GM12864 (cell line): Measurements from ENCODE around the gene RFTN1.
A peak's percentile ranks its signal among the peaks of the same experiment; 100 is the strongest.

ENCODE experiments used
- DNase-seq: peaks from one replicate; pipeline ENCODE4 v3.0.0-alpha.2; 2011; ENCODE audit warnings: low read depth
- H3K4me3 ChIP-seq: 2 replicates; pipeline ENCODE4 v1.5.1; 2011; ENCODE audit warnings: mild to moderate bottlenecking, low read depth, low read length, control low read depth
- CTCF ChIP-seq: IDR thresholded peaks from 2 replicates; pipeline ENCODE4 v1.5.1; 2011; ENCODE audit warnings: low read depth, mild to moderate bottlenecking, moderate library complexity, low read length, control low read depth, inconsistent platforms; ENCODE audit errors: missing control alignments

Gene RFTN1

GRCh38 chr3:16470590-16470989 lies 42.9 kb downstream of the RFTN1 start:
- DNase-seq: no peak
- no peak overlapping the region for H3K4me3 ChIP-seq
- no peak for TF ChIP-seq CTCF

GRCh38 chr3:16468336-16469098 lies 45.0 kb downstream of the RFTN1 start:
- H3K4me3 ChIP-seq: no peak overlapping the region; the same call in 1 of the 2 replicates
- no peak for DNase-seq
- TF ChIP-seq CTCF: no peak

- DNase-seq: no peak
- TF ChIP-seq CTCF: no peak
- H3K4me3 ChIP-seq: peak overlapping the region; percentile 1; the same call in 1 of the 2 replicates
Observed at GRCh38 chr3:16468002-16468335, 45.5 kb downstream of the RFTN1 start.

GRCh38 chr3:16467393-16467792 lies 46.1 kb downstream of the RFTN1 start:
- no peak overlapping the region for H3K4me3 ChIP-seq
- no peak for TF ChIP-seq CTCF
- DNase-seq: peak; percentile 58

- DNase-seq: no peak
- TF ChIP-seq CTCF: no peak
- H3K4me3 ChIP-seq: no peak overlapping the region
Observed at GRCh38 chr3:16466822-16467221, 46.7 kb downstream of the RFTN1 start.

GRCh38 chr3:16464511-16465148 lies 48.9 kb downstream of the RFTN1 start:
- H3K4me3 ChIP-seq: no peak overlapping the region
- TF ChIP-seq CTCF: no peak
- no peak for DNase-seq

GRCh38 chr3:16463914-16464313 lies 49.6 kb downstream of the RFTN1 start:
- DNase-seq: no peak
- no peak for TF ChIP-seq CTCF

More at GRCh38 chr3:16463914-16464313, 49.6 kb downstream of the RFTN1 start:
- H3K4me3 ChIP-seq: no peak overlapping the region
